HCT116 (cell line): ENCODE measurements around the gene ZEB2. TPM values are rescaled to one million over a fixed set of nuclear protein-coding genes. Genes with fewer than 3 reads are reported as not detected.
"Not testable (repeated sequence)": the region's sequence is repeated elsewhere in the genome, so short reads cannot be mapped to it uniquely, and the experiment has no call there.

Experiments used
- ATAC-seq: fragments of 200-7000 bp; cut with Tn5 transposase; 2 replicates; pipeline ENCODE4 v1.9.1; 2020; ENCODE audit warnings: mild to moderate bottlenecking, moderate library complexity
- BruUV-seq: library from RNA; stranded (reverse); fragments of 400-500 nt; replicated peaks from 2 replicates; lab custom pipeline; 2021; lab: Mats Ljungman, UMichigan
- CTCF ChIA-PET: fragments of 300-600 bp; sonication (Branson Sonifier 250); formaldehyde crosslinking; loops from one replicate; lab custom pipeline; 2021; ENCODE audit warnings: antibody characterized with exemption; lab: Charles Lee
- POLR2A ChIA-PET: fragments of 300-600, 350-600 bp; sonication (Branson Sonifier 250); formaldehyde crosslinking; loops from one replicate; lab custom pipeline; 2021; ENCODE audit warnings: antibody characterized with exemption; lab: Charles Lee
- RAD21 ChIA-PET, 2 experiments: fragments of 300-600 bp; sonication (Branson Sonifier 250); formaldehyde crosslinking; loops; one replicate each; lab custom pipeline; 2023; ENCODE audit warnings: low total read pairs in 2 of 2; ENCODE audit not compliant: uncharacterized antibody in 2 of 2, unreplicated experiment in 2 of 2, low non-redundant PET in 1 of 2; lab: Charles Lee
- DNase-seq: peaks from one replicate; pipeline ENCODE4 v3.0.0-alpha.2; 2010; ENCODE audit warnings: low read depth, low spot score
- H2AFZ ChIP-seq: fragments of 200-600 bp; shearing (Covaris generic), sonication (generic); 2 replicates; pipeline ENCODE4 v1.6.1; 2017; ENCODE audit warnings: low read depth, mixed run types, mixed read lengths, antibody characterized with exemption, low read length; ENCODE audit not compliant: poor library complexity, severe bottlenecking
- H3K27ac ChIP-seq: 2 replicates; pipeline ENCODE4 v1.5.1; 2012; ENCODE audit warnings: low read depth, low read length
- H3K27me3 ChIP-seq: fragments of 200-600 bp; sonication (generic); 2 replicates; pipeline ENCODE4 v1.6.1; 2016; ENCODE audit warnings: mixed run types, low read length, mixed read lengths; ENCODE audit not compliant: insufficient read depth
- H3K36me3 ChIP-seq, 2 experiments: fragments of 200-500 bp in 1 of 2; fragments of 200-600 bp in 1 of 2; sonication (Bioruptor generic) in 1 of 2; sonication (generic) in 1 of 2; 2 replicates each; pipeline versions ENCODE4 v1.5.1 to v1.6.1; 2014 to 2016; ENCODE audit warnings: low read length in 2 of 2, inconsistent platforms in 1 of 2, mixed read lengths in 1 of 2, mixed run types in 1 of 2; ENCODE audit not compliant: insufficient read depth in 2 of 2, control insufficient read depth in 1 of 2
- H3K4me1 ChIP-seq, 2 experiments: fragments of 200-600 bp in 1 of 2; sonication (generic) in 1 of 2; 2 replicates each; pipeline versions ENCODE4 v1.5.1 to v1.6.1; 2012 to 2017; ENCODE audit warnings: low read length in 2 of 2, inconsistent platforms in 1 of 2, mild to moderate bottlenecking in 1 of 2, mixed read lengths in 1 of 2, mixed run types in 1 of 2, moderate library complexity in 1 of 2; ENCODE audit not compliant: insufficient read depth in 2 of 2, control insufficient read depth in 1 of 2
- H3K4me2 ChIP-seq: fragments of 200-600 bp; sonication (generic); 2 replicates; pipeline ENCODE4 v1.6.1; 2017; ENCODE audit warnings: mixed run types, low read length, mixed read lengths
- H3K4me3 ChIP-seq, 2 experiments: fragments of 200-600 bp in 1 of 2; sonication (generic) in 1 of 2; replicated peaks in 1 of 2; 2 replicates each; pipeline ENCODE4 v1.5.1; 2011 to 2016; ENCODE audit warnings: low read length in 2 of 2, control low read depth in 1 of 2, low read depth in 1 of 2, mild to moderate bottlenecking in 1 of 2, mixed read lengths in 1 of 2, mixed run types in 1 of 2
- H3K79me2 ChIP-seq: fragments of 200-600 bp; sonication (generic); 2 replicates; pipeline ENCODE4 v1.6.1; 2017; ENCODE audit warnings: mild to moderate bottlenecking, mixed run types, low read length, moderate library complexity, mixed read lengths; ENCODE audit not compliant: insufficient read depth
- H3K9ac ChIP-seq: fragments of 200-600 bp; sonication (generic); 2 replicates; pipeline ENCODE4 v1.6.1; 2016; ENCODE audit warnings: low read length, mixed read lengths
- H3K9me2 ChIP-seq: fragments of 200-600 bp; sonication (generic), shearing (Covaris generic); 2 replicates; pipeline ENCODE4 v1.6.1; 2017; ENCODE audit warnings: mixed run types, mild to moderate bottlenecking, moderate library complexity; ENCODE audit not compliant: insufficient read depth
- H3K9me3 ChIP-seq, 2 experiments: fragments of 200-500 bp in 1 of 2; fragments of 200-600 bp in 1 of 2; sonication (Bioruptor generic) in 1 of 2; sonication (generic) in 1 of 2; 2 replicates each; pipeline ENCODE4 v1.6.1; 2014 to 2017; ENCODE audit warnings: low read length in 2 of 2, mixed read lengths in 2 of 2, inconsistent platforms in 1 of 2, low read depth in 1 of 2, mild to moderate bottlenecking in 1 of 2, mixed run types in 1 of 2, moderate library complexity in 1 of 2; ENCODE audit not compliant: control insufficient read depth in 1 of 2, insufficient read depth in 1 of 2
- H4K20me1 ChIP-seq: fragments of 200-600 bp; sonication (generic), shearing (Covaris generic); 2 replicates; pipeline ENCODE4 v1.6.1; 2017; ENCODE audit warnings: mixed run types, mild to moderate bottlenecking, moderate library complexity; ENCODE audit not compliant: insufficient read depth
- ATF3 ChIP-seq: IDR thresholded peaks from 2 replicates; pipeline ENCODE4 v1.6.1; 2012
- CBX3 ChIP-seq: IDR thresholded peaks from 2 replicates; pipeline ENCODE4 v1.6.1; 2012; ENCODE audit warnings: low read depth
- JUND ChIP-seq: IDR thresholded peaks from 2 replicates; pipeline ENCODE4 v1.6.1; 2012
- SP1 ChIP-seq: IDR thresholded peaks from 2 replicates; pipeline ENCODE4 v1.6.1; 2012; ENCODE audit warnings: low read depth
- YY1 ChIP-seq: IDR thresholded peaks from 2 replicates; pipeline ENCODE4 v1.6.1; 2011; ENCODE audit warnings: low read length, low read depth, moderate library complexity, mild to moderate bottlenecking; ENCODE audit not compliant: insufficient replicate concordance; ENCODE audit errors: extremely low read depth
- intact Hi-C: fragments of 100-400 bp; cut with micrococcal nuclease; formaldehyde crosslinking; loops from 2 replicates; pipeline ENCODE4 v1.10.0; 2022
- total RNA-seq: library from RNA; stranded (reverse); gene quantifications from one replicate; pipeline ENCODE4 v1.2.1, GENCODE V29; 2021; ENCODE audit not compliant: unreplicated experiment

Gene ZEB2
- total RNA-seq, 1 experiment from 2014 or later: 0.81 TPM

GRCh38 chr2:144364944-144365738, 154.8 kb downstream of the ZEB2 start:
- H2AFZ ChIP-seq: no peak overlapping the region

GRCh38 chr2:144364247-144364646, 155.7 kb downstream of the ZEB2 start:
- DNase-seq, BruUV-seq, POLR2A ChIA-PET, H3K27ac ChIP-seq, H3K36me3 ChIP-seq, intact Hi-C loops, H3K9me2 ChIP-seq, H3K4me3 ChIP-seq, H3K9ac ChIP-seq, H2AFZ ChIP-seq, H3K9me3 ChIP-seq, H3K4me1 ChIP-seq, H3K4me2 ChIP-seq, H3K27me3 ChIP-seq, RAD21 ChIA-PET, CTCF ChIA-PET, H4K20me1 ChIP-seq, H3K79me2 ChIP-seq, ATAC-seq: not testable (repeated sequence)

More at GRCh38 chr2:144364944-144365738, 154.8 kb downstream of the ZEB2 start:
- H3K4me1 ChIP-seq: no peaks in the 10 kb centered on the region
- H4K20me1 ChIP-seq: no peaks in the 10 kb centered on the region
- H3K9ac ChIP-seq: no peak overlapping the region
- TF ChIP-seq ATF3 (no peak), CBX3 (no peak), JUND (no peak), SP1 (no peak), YY1 (no peak)
- no TSS peak for BruUV-seq
- POLR2A ChIA-PET: no interaction called here
- intact Hi-C loops: no loop called here
- H3K27ac ChIP-seq: no peak overlapping the region
- CTCF ChIA-PET: no interaction called here
- H3K9me2 ChIP-seq: no peaks in the 10 kb centered on the region
- ATAC-seq (no peak), DNase-seq (no peak)
- RAD21 ChIA-PET: no interaction called here
- no peaks in the 10 kb centered on the region for H3K79me2 ChIP-seq
- no peaks in the 10 kb centered on the region for H3K36me3 ChIP-seq
- H3K9me3 ChIP-seq: no peaks in the 10 kb centered on the region
- no peak overlapping the region for H3K4me2 ChIP-seq
- H3K27me3 ChIP-seq: no peaks in the 10 kb centered on the region
- no peak overlapping the region for H3K4me3 ChIP-seq
